Measurements from ENCODE around the gene ZFP91. TPM values are rescaled to one million over a fixed set of nuclear protein-coding genes. Genes with fewer than 3 reads are reported as not detected.

ZFP91 gene
- total RNA-seq, 1 experiment from 2014 or later: 58.6 TPM

DNA sequence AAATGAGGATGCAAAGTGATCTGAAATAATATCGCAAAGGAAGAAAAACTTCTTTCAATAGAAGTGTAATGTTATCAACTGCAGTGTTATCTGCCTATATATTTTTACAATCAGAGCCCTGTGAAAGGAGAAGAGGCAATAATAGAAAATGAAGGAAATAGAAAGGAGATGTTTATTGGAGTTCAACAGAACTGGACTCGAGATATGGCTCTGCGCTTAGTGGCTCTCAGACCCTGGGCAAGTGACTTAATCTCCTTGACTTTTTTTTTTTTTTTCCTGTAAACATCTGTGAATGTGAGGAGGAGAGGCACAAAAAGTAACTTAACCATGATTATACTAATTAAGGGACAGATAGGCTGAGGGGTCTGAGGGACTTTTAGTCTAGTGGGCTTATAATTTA lies 62.5 kb downstream of the ZFP91 start:
- ChIA-PET POLR2A (no interaction called here), RAD21 (ENCODE audit: low non-redundant PET in 1 of 2, low total read pairs in 2 of 2, uncharacterized antibody in 2 of 2, unreplicated experiment in 2 of 2) (no interaction called here), CTCF (interaction anchor here (1.3 kb wide), 1 partner anchor 12 kb away, joined by 5 read pairs; no protein-coding TSS in a partner anchor)
- no TSS peak for BruUV-seq (replicated peaks)
- H3K79me2 ChIP-seq (ENCODE audit: insufficient read depth, low read length): no peaks in the 10 kb centered on the region
- H3K9me3 ChIP-seq (ENCODE audit: control insufficient read depth in 1 of 2, insufficient read depth in 1 of 2, low read depth in 1 of 2, low read length in 2 of 2): no peaks in the 10 kb centered on the region
- H3K9me2 ChIP-seq (ENCODE audit: insufficient read depth): no peaks in the 10 kb centered on the region
- H3K4me1 ChIP-seq (ENCODE audit: control insufficient read depth in 1 of 2, insufficient read depth in 2 of 2, low read length in 2 of 2): no peaks in the 10 kb centered on the region
- TF ChIP-seq EGR1 (IDR thresholded peaks at IDR 0.05; ENCODE audit: low read depth) (no peak), SP1 (IDR thresholded peaks at IDR 0.05; ENCODE audit: low read depth) (no peak), ELF1 (IDR thresholded peaks at IDR 0.05; ENCODE audit: borderline replicate concordance, low read depth) (no peak), ZFX (IDR thresholded peaks at IDR 0.05) (no peak), YY1 (IDR thresholded peaks at IDR 0.05; ENCODE audit: extremely low read depth, insufficient replicate concordance, low read depth, low read length) (no peak), POLR2AphosphoS5 (IDR thresholded peaks at IDR 0.05; ENCODE audit: low read depth, low read length) (no peak), ZNF274 (IDR thresholded peaks at IDR 0.05; ENCODE audit: low read depth, low read length) (no peak), CBX3 (IDR thresholded peaks at IDR 0.05; ENCODE audit: low read depth) (no peak), CTCF (IDR thresholded peaks at IDR 0.05 in 2 of 3, conservative IDR thresholded peaks at IDR 0.05 in 1 of 3; ENCODE audit: borderline replicate concordance in 1 of 3, insufficient read depth in 1 of 3, low read depth in 2 of 3, low read length in 2 of 3) (no peak), POLR2A (IDR thresholded peaks at IDR 0.05; ENCODE audit: borderline replicate concordance, extremely low read depth, insufficient read depth, insufficient read length) (no peak), JUND (IDR thresholded peaks at IDR 0.05) (no peak), RAD21 (IDR thresholded peaks at IDR 0.05; ENCODE audit: low read depth) (no peak), EZH2 (IDR thresholded peaks at IDR 0.05) (no peak), SIN3A (IDR thresholded peaks at IDR 0.05; ENCODE audit: low read depth) (no peak), FOSL1 (IDR thresholded peaks at IDR 0.05; ENCODE audit: low read depth) (no peak), EZH2phosphoT487 (IDR thresholded peaks at IDR 0.05; ENCODE audit: borderline replicate concordance) (no peak)
- TF ChIP-seq, protein P1, sequence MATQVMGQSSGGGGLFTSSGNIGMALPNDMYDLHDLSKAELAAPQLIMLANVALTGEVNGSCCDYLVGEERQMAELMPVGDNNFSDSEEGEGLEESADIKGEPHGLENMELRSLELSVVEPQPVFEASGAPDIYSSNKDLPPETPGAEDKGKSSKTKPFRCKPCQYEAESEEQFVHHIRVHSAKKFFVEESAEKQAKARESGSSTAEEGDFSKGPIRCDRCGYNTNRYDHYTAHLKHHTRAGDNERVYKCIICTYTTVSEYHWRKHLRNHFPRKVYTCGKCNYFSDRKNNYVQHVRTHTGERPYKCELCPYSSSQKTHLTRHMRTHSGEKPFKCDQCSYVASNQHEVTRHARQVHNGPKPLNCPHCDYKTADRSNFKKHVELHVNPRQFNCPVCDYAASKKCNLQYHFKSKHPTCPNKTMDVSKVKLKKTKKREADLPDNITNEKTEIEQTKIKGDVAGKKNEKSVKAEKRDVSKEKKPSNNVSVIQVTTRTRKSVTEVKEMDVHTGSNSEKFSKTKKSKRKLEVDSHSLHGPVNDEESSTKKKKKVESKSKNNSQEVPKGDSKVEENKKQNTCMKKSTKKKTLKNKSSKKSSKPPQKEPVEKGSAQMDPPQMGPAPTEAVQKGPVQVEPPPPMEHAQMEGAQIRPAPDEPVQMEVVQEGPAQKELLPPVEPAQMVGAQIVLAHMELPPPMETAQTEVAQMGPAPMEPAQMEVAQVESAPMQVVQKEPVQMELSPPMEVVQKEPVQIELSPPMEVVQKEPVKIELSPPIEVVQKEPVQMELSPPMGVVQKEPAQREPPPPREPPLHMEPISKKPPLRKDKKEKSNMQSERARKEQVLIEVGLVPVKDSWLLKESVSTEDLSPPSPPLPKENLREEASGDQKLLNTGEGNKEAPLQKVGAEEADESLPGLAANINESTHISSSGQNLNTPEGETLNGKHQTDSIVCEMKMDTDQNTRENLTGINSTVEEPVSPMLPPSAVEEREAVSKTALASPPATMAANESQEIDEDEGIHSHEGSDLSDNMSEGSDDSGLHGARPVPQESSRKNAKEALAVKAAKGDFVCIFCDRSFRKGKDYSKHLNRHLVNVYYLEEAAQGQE (IDR thresholded peaks at IDR 0.05; ENCODE audit: low read depth): no peak
- no peak overlapping the region for H3K4me3 ChIP-seq (replicated peaks in 1 of 2; ENCODE audit: low read depth in 1 of 2, low read length in 2 of 2)
- no peak overlapping the region for H3K27ac ChIP-seq (ENCODE audit: low read depth, low read length)
- no peaks in the 10 kb centered on the region for H4K20me1 ChIP-seq (ENCODE audit: insufficient read depth)
- no peak overlapping the region for H3K4me2 ChIP-seq (ENCODE audit: low read length)
- intact Hi-C loops (cut with micrococcal nuclease): no loop called here
- no peaks in the 10 kb centered on the region for H3K27me3 ChIP-seq (ENCODE audit: insufficient read depth, low read length)
- H2AFZ ChIP-seq (ENCODE audit: low read depth, low read length, poor library complexity, severe bottlenecking): no peak overlapping the region
- no peak overlapping the region for H3K9ac ChIP-seq (ENCODE audit: low read length)
- no peaks in the 10 kb centered on the region for H3K36me3 ChIP-seq (ENCODE audit: control insufficient read depth in 1 of 2, insufficient read depth in 2 of 2, low read length in 2 of 2)
- ATAC-seq (no peak), DNase-seq (ENCODE audit: low read depth, low spot score) (no peak)
